Measurements from ENCODE around the gene ALKBH5.

DNA sequence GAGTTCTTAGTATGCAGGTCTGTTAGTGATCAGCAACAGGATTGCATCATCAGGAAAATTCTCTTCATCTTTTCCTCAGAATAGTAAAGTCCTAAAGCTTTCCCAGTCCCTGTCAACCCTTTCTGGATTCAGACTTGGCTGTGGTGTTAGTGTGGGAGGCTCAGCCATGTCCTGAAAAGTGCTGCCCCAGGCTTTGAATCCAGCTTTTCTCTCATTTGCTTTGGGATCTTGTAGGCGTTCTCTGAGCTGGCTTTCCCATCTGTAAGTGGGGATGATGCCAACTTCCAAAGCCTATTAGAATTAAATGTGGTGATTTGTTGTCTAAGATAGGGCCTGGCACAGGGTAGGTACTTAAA, 3.0 kb downstream of the ALKBH5 start:
- TF ChIP-seq, protein P1, sequence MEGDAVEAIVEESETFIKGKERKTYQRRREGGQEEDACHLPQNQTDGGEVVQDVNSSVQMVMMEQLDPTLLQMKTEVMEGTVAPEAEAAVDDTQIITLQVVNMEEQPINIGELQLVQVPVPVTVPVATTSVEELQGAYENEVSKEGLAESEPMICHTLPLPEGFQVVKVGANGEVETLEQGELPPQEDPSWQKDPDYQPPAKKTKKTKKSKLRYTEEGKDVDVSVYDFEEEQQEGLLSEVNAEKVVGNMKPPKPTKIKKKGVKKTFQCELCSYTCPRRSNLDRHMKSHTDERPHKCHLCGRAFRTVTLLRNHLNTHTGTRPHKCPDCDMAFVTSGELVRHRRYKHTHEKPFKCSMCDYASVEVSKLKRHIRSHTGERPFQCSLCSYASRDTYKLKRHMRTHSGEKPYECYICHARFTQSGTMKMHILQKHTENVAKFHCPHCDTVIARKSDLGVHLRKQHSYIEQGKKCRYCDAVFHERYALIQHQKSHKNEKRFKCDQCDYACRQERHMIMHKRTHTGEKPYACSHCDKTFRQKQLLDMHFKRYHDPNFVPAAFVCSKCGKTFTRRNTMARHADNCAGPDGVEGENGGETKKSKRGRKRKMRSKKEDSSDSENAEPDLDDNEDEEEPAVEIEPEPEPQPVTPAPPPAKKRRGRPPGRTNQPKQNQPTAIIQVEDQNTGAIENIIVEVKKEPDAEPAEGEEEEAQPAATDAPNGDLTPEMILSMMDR (IDR thresholded peaks at IDR 0.05) = no peak
- TF ChIP-seq POLR2A (IDR thresholded peaks at IDR 0.05) (no peak), EP300 (IDR thresholded peaks at IDR 0.05) (no peak)
